ENCODE data around the gene COPS6.
A peak's percentile ranks its signal among the peaks of the same experiment; 100 is the strongest.

Gene COPS6

DNA sequence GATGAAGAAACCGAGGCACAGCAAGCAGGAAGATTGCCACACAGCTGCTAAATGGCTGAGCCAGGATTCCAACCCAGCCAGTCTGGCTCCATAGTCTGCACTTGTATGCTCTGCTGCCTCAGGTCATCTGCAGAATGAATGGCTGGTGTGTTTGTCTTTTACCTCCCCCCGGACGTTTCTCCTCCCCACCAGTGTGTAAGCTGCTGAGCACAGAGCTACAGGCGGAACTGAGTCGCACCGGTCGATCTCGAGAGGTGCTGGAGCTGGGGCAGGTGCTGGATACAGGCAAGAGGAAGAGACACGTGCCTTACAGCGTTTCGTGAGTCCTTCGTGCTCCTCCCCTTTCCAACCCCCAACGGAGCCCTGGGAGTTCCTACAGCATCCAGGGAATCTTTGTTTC lies 33.3 kb downstream of the COPS6 start:
- no peaks in the 10 kb centered on the region for H3K9me3 ChIP-seq (ENCODE audit: control insufficient read depth, insufficient read depth, low read depth, low read length)
- peaks cover 0 to 13% of the 10 kb centered on the region in 2 experiments; a peak in 2 of 3 replicates for H3K36me3 ChIP-seq (ENCODE audit: control insufficient read depth in 2 of 2, insufficient read depth in 1 of 2, low read length in 2 of 2)
- H3K4me1 ChIP-seq (ENCODE audit: control insufficient read depth, insufficient read depth, low read length) = peaks cover 3% of the 10 kb centered on the region
- ChIA-PET CTCF (interaction anchor here (0.6 to 0.7 kb wide), 3 partner anchors 22 to 334 kb away, joined by 3 read pairs; no protein-coding TSS in a partner anchor), POLR2A (interaction anchor here (0.6 to 8.4 kb wide), 2 partner anchors 13 to 21 kb away, joined by 4 to 81 read pairs; partner anchors contain the start of genes AP4M1 and MCM7)
- H3K27ac ChIP-seq (ENCODE audit: extremely low read depth, low read depth, low read length) = no peak overlapping the region
- no peak overlapping the region for H3K4me3 ChIP-seq (ENCODE audit: low read depth, low read length)
- TF ChIP-seq BCL11A (tag by site-specific recombination; IDR thresholded peaks at IDR 0.05; ENCODE audit: low read depth) (no peak), ZNF530 (tag by site-specific recombination; IDR thresholded peaks at IDR 0.05; ENCODE audit: low read depth) (no peak), ZNF2 (tag by site-specific recombination; IDR thresholded peaks at IDR 0.05) (no peak), SCRT2 (tag by site-specific recombination; IDR thresholded peaks at IDR 0.05) (no peak), ZNF747 (tag by site-specific recombination; IDR thresholded peaks at IDR 0.05) (no peak), ZNF596 (tag by site-specific recombination; IDR thresholded peaks at IDR 0.05) (no peak), ZNF624 (tag by site-specific recombination; IDR thresholded peaks at IDR 0.05) (no peak), IKZF3 (tag by site-specific recombination; IDR thresholded peaks at IDR 0.05) (0 out of 2 replicates have a peak, but pooled peaks have one; percentile 36), ZXDB (tag by site-specific recombination; IDR thresholded peaks at IDR 0.05) (no peak), KLF8 (tag by site-specific recombination; IDR thresholded peaks at IDR 0.05) (no peak), ZBTB6 (tag by site-specific recombination; IDR thresholded peaks at IDR 0.05) (peak; percentile 73), ZNF777 (tag by site-specific recombination; IDR thresholded peaks at IDR 0.05; ENCODE audit: borderline replicate concordance) (no peak), ZNF560 (tag by site-specific recombination; IDR thresholded peaks at IDR 0.05; ENCODE audit: borderline replicate concordance) (no peak), ZNF133 (tag by site-specific recombination; IDR thresholded peaks at IDR 0.05) (no peak), ZNF600 (tag by site-specific recombination; IDR thresholded peaks at IDR 0.05) (peak; percentile 98), ZNF146 (tag by site-specific recombination; IDR thresholded peaks at IDR 0.05) (no peak), ZNF132 (tag by site-specific recombination; IDR thresholded peaks at IDR 0.05; ENCODE audit: borderline replicate concordance) (no peak), ZNF324 (tag by site-specific recombination; IDR thresholded peaks at IDR 0.05) (no peak), ZBTB17 (tag by site-specific recombination; IDR thresholded peaks at IDR 0.05) (peak; percentile 54), ZSCAN18 (tag by site-specific recombination; IDR thresholded peaks at IDR 0.05) (no peak), ZBTB20 (tag by site-specific recombination; IDR thresholded peaks at IDR 0.05) (no peak), ZNF433 (tag by site-specific recombination; IDR thresholded peaks at IDR 0.05; ENCODE audit: low read depth) (no peak), ZNF335 (tag by site-specific recombination; conservative IDR thresholded peaks at IDR 0.05) (no peak), ZIC2 (tag by site-specific recombination; IDR thresholded peaks at IDR 0.05) (no peak), ZNF585B (tag by site-specific recombination; IDR thresholded peaks at IDR 0.05) (no peak), PRDM4 (tag by site-specific recombination; IDR thresholded peaks at IDR 0.05) (no peak), ZNF664 (tag by site-specific recombination; IDR thresholded peaks at IDR 0.05) (no peak), ZNF341 (tag by site-specific recombination; IDR thresholded peaks at IDR 0.05; ENCODE audit: low read depth) (peak; percentile 69)
- TF ChIP-seq, protein P1, sequence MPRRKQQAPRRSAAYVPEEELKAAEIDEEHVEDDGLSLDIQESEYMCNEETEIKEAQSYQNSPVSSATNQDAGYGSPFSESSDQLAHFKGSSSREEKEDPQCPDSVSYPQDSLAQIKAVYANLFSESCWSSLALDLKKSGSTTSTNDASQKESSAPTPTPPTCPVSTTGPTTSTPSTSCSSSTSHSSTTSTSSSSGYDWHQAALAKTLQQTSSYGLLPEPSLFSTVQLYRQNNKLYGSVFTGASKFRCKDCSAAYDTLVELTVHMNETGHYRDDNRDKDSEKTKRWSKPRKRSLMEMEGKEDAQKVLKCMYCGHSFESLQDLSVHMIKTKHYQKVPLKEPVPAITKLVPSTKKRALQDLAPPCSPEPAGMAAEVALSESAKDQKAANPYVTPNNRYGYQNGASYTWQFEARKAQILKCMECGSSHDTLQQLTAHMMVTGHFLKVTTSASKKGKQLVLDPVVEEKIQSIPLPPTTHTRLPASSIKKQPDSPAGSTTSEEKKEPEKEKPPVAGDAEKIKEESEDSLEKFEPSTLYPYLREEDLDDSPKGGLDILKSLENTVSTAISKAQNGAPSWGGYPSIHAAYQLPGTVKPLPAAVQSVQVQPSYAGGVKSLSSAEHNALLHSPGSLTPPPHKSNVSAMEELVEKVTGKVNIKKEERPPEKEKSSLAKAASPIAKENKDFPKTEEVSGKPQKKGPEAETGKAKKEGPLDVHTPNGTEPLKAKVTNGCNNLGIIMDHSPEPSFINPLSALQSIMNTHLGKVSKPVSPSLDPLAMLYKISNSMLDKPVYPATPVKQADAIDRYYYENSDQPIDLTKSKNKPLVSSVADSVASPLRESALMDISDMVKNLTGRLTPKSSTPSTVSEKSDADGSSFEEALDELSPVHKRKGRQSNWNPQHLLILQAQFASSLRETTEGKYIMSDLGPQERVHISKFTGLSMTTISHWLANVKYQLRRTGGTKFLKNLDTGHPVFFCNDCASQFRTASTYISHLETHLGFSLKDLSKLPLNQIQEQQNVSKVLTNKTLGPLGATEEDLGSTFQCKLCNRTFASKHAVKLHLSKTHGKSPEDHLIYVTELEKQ (tag by site-specific recombination; IDR thresholded peaks at IDR 0.05; ENCODE audit: borderline replicate concordance) = no peak
- TF ChIP-seq, protein P2, sequence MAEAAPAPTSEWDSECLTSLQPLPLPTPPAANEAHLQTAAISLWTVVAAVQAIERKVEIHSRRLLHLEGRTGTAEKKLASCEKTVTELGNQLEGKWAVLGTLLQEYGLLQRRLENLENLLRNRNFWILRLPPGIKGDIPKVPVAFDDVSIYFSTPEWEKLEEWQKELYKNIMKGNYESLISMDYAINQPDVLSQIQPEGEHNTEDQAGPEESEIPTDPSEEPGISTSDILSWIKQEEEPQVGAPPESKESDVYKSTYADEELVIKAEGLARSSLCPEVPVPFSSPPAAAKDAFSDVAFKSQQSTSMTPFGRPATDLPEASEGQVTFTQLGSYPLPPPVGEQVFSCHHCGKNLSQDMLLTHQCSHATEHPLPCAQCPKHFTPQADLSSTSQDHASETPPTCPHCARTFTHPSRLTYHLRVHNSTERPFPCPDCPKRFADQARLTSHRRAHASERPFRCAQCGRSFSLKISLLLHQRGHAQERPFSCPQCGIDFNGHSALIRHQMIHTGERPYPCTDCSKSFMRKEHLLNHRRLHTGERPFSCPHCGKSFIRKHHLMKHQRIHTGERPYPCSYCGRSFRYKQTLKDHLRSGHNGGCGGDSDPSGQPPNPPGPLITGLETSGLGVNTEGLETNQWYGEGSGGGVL (tag by site-specific recombination; IDR thresholded peaks at IDR 0.05) = no peak

All from HEK293 (cell line).